Left hindlimb (tissue), 1 donor: ENCODE results near the gene ZNF808.
"Not testable (repeated sequence)": the region's sequence is repeated elsewhere in the genome, so short reads cannot be mapped to it uniquely, and the experiment has no call there.

Experiments used
- DNase-seq: peaks from one replicate; pipeline ENCODE4 v3.0.0-alpha.2; 2018

Gene ZNF808

GRCh38 chr19:52536448-52536800, 9.0 kb downstream of the ZNF808 start:
- DNase-seq, result no peak

- DNase-seq, result not testable (repeated sequence)
Observed at GRCh38 chr19:52538815-52539214, 11.3 kb downstream of the ZNF808 start.

DNA sequence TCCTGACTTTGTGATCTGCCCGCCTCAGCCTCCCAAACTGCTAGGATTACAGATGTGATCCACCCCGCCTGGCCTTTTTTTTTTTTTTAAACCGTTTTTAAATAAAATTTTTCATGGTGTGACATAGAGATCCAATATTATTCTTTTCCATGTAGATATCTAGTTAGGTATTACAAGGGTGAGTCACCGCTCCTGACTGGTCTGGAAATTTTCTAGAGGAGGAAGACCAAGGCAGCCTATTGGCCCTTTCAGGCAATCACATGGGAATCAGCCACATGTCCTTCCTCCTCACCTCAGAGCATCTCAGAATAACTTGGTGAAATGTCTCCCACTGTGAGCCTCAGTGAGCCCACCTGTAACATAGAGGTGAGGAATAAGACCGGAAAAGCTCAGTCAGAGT, 13.7 kb downstream of the ZNF808 start:
- DNase-seq, result not testable (repeated sequence)

- no peak for DNase-seq
Observed at GRCh38 chr19:52541608-52542007, 14.1 kb downstream of the ZNF808 start.

GRCh38 chr19:52542541-52542940, 15.1 kb downstream of the ZNF808 start:
- not testable (repeated sequence) for DNase-seq

GRCh38 chr19:52542984-52543664, 15.7 kb downstream of the ZNF808 start:
- no peak for DNase-seq

GRCh38 chr19:52554216-52554971, 26.9 kb downstream of the ZNF808 start:
- DNase-seq, result no peak

- DNase-seq, result no peak
Observed at GRCh38 chr19:52557231-52557995, 29.9 kb downstream of the ZNF808 start.

- not testable (repeated sequence) for DNase-seq
Observed at GRCh38 chr19:52558732-52559445, 31.4 kb downstream of the ZNF808 start.

- not testable (repeated sequence) for DNase-seq
Observed at GRCh38 chr19:52561611-52562010, 34.1 kb downstream of the ZNF808 start.

DNA sequence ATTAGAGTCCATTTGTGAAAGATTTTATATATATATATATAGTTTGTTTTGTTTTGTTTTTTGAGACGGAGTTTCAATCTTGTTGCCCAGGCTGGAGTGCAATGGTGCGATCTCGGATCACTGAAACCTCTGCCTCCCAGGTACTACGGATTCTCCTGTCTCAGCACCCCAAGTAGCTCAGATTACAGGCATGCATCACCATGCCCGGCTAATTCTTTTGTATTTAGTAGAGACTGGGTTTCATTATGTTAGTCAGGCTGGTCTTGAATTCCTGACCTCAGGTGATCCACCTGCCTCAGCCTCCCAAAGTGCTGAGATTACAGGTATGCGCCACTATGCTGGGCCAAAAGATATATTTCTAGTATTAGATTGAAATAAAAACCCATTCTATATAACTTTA, 38.7 kb downstream of the ZNF808 start:
- DNase-seq, result no peak

DNA sequence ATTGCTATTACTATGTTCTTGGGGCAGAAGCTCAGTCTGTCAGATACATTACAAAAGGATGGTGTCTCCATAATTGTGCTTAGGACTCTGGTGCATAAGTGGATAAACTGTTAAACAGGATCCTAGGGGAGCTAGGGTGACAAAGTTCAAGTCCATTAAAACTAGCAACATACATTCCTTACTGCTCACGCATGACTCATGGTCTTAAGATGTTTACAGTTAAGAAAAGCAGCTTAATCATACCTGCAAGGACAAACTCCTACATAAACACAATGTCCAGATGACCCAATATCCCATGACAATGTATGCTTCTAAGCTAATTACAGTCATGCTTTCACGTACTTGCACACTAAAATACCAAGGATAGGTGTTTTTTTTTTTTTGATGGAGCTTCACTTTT, 39.1 kb downstream of the ZNF808 start:
- DNase-seq, result no peak

DNA sequence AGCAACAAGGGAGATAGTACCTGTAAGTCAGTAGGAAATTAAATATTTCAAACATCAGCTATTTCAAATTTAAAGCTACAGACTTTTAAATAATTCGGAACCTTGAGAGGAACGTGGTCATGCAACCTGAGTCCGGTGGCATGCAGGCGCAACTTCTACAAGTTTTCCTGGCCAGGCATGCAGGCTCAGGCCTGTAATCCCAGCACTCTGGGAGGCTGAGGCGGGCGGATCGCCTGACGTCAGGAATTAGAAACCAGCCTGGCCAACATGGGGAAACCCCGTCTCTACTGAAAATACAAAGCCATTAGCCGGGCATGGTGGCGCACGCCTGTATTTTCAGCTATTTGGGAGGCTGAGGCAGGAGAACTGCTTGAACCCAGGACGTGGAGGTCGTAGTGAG, 40.5 kb downstream of the ZNF808 start:
- DNase-seq, result no peak

DNA sequence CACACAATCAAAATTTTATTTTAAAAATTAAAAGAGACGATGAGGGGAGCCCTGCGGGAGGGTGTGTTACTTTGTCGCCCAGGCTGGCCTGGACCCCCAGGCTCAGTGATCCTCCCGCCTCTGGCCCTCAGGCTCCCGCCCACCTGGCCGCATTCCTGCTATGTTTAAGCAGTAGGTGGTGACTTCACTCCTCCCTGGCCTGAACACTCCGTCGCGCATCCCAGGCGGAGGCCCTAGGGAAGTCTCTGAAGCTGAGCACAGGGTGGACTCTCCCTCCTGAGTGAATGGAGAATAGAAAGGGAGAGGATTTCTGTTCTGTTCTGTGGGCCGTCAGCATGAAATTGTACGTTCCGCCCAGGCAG, 42.2 kb downstream of the ZNF808 start:
- peak; percentile 81 for DNase-seq

DNA sequence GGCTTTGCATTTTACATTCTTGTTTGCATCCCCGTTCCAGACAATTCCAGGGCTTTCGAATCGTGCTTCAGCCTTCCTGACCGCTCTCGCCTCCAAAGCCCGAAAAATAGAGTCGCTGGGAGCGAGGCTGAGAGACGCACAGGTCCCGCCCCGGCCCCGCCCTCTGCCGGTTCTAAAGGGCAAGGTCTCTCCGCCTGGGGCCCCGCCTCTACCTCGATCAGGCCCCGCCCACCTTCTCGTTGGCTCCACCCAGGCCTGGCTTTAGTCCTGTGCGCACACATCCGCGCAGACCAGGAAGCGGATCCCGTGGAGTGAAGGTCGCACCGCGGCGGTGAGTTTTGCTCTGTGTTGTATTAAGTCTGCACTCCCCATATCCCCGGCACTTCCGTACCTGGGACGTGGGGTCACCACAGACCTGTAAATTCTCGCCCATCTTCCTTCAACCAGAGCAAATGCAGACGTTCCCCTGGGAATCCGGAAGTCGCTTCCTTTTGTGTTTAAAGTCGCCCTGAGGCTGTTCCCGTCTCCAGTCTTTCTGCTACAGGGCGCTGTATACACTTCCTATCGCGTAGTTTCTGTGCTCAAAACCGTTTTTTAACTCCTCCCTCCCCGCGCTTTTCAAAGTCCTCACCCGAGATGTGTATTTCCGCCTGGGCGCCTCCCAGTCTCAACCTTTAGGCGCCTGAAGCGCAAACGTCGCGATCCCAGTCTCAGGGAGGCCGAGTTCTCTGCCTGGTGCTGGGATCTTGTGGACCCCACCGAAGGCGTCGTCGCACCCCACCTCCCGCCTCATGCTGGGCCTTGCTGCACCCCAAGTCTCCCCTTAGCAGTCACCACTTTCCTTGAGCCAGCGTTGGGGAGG, 42.8 kb downstream of the ZNF808 start, which contains the start of gene ZNF701:
Gene ZNF701 (plus strand): TSS at position 288 of the 862 bp plus-strand sequence. CDS start 3,861 bp downstream, outside the sequence.
- DNase-seq, result peak; percentile 96

DNA sequence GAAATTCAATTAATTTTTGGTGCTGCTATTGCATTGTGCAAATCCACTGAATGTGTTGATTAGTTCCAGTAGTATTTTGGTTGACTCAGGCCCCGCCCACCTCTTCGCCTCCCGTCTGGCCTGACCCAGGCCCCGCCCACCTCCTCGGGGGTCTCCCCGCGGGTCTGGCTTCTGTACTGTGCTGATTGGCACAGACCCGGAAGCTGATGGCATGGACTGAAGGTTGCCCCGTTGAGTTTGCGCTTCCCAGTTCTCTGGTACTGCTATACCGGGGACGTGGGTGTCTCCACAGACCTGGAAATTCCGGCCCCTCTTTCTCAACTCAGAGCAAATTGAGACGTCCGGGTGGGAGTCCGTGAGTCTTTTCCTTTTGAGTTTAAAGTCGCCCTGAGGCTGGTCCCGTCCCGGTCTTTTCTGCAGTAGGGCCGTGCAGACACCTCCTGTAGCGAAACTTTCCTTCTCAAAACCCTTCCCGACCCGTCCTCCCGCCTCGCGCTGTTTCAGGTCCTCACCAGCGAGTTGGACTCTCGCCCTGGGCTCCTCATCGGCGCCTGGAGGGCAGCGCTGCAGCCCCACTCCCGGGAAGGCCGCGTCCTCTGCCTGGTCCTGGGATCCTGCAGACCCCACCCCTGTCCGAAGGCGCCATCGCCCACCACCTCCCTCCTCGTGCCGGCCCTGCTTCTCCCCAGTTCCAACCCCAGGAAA, 57.4 kb downstream of the ZNF808 start:
- peak; percentile 65 for DNase-seq

DNA sequence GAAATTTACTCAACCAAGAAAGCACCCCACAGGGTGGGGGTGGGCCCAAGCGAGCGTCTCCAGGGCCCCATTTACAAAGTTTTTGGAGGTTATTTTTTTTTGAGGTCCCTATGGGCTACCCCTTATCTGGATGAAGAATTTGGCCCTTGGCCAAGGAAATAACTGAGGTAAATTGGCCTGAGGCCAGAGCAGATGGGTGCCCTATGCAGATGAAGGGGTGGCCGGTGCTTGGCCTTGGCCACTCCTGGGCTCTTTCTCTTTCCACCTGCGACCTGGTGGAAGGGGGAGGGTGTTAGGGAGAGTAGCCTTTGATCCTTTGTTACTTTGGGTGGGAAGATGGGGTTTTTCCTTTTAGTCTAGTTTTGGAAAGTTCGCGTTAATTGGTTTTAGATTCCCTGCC, 58.1 kb downstream of the ZNF808 start:
- no peak for DNase-seq

- DNase-seq, result no peak
Observed at GRCh38 chr19:52590728-52591127, 63.3 kb downstream of the ZNF808 start.

GRCh38 chr19:52592301-52592700, 64.8 kb downstream of the ZNF808 start:
- no peak for DNase-seq

DNA sequence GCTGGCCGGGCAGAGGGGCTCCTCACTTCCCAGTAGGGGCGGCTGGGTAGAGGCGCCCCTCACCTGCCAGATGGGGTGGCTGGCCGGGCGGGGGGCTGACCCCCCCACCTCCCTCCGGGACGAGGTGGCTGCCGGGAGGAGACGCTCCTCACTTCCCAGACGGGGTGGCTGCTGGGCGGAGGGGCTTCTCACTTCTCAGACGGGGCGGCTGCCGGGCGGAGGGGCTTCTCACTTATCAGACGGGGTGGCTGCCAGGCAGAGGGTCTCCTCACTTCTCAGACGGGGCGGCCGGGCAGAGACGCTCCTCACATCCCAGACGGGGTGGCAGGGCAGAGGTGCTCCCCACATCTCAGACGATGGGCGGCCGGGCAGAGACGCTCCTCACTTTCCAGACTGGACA, 66.0 kb downstream of the ZNF808 start:
- not testable (repeated sequence) for DNase-seq

GRCh38 chr19:52599241-52599640, 71.8 kb downstream of the ZNF808 start:
- DNase-seq, result no peak
